Measurements from ENCODE around the gene ASCC1. TPM values are rescaled to one million over a fixed set of nuclear protein-coding genes. Genes with fewer than 3 reads are reported as not detected.
A peak's percentile ranks its signal among the peaks of the same experiment; 100 is the strongest.

The ASCC1 gene
- total RNA-seq, 1 experiment from 2014 or later: 40.2 TPM

DNA sequence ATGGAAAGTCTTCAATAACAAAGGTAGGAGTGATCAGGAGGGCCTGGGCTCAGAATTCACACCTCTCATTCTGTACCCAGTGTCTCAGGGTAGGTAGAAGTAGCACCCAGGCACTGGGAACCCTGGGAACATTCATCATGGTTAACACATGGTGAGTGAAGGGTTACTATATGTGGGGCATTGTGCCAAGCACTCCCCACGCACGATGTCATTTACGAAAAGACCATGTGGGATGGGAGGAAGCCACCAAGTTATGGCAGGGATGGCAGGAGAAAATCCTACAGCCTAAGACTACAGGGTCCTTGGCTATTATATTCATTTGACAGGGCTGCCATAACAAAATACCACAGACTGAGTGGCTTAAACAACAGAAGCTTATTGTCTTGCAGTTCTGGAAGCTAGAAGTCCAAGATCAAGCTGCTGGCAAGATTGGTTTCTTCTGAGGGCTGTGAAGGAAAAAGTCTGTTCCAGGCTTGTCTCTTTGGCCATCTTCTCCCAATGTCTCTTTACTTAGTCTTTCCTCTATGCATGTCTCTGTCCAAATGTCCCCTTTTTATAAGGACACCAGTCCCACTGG is 30.0 kb upstream of the ASCC1 start:
- DNase-seq (ENCODE audit: low spot score): no peak
- Histone ChIP-seq H3K4me3 (ENCODE audit: low read depth, low read length, poor library complexity, severe bottlenecking) (no peak overlapping the region), H3K4me1 (ENCODE audit: insufficient read depth, low read length, poor library complexity, severe bottlenecking) (peaks cover 21% of the 10 kb centered on the region), H3K27me3 (replicated peaks; ENCODE audit: insufficient read depth, low read depth, low read length, poor library complexity) (no peaks in the 10 kb centered on the region), H3K36me3 (ENCODE audit: insufficient read depth, low read length, poor library complexity, severe bottlenecking) (no peaks in the 10 kb centered on the region), H3K9me3 (ENCODE audit: low read depth, low read length, poor library complexity, severe bottlenecking) (no peaks in the 10 kb centered on the region), H3K27ac (ENCODE audit: low read depth, low read length, poor library complexity, severe bottlenecking) (no peak overlapping the region)
- BruUV-seq (replicated peaks): no TSS peak
- POLR2A ChIA-PET (ENCODE audit: low non-redundant PET): no interaction called here
- intact Hi-C loops (cut with micrococcal nuclease; ENCODE audit: unreplicated experiment): no loop called here
- TF ChIP-seq, protein P1, sequence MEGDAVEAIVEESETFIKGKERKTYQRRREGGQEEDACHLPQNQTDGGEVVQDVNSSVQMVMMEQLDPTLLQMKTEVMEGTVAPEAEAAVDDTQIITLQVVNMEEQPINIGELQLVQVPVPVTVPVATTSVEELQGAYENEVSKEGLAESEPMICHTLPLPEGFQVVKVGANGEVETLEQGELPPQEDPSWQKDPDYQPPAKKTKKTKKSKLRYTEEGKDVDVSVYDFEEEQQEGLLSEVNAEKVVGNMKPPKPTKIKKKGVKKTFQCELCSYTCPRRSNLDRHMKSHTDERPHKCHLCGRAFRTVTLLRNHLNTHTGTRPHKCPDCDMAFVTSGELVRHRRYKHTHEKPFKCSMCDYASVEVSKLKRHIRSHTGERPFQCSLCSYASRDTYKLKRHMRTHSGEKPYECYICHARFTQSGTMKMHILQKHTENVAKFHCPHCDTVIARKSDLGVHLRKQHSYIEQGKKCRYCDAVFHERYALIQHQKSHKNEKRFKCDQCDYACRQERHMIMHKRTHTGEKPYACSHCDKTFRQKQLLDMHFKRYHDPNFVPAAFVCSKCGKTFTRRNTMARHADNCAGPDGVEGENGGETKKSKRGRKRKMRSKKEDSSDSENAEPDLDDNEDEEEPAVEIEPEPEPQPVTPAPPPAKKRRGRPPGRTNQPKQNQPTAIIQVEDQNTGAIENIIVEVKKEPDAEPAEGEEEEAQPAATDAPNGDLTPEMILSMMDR (conservative IDR thresholded peaks at IDR 0.05; ENCODE audit: low read depth, low read length): no peak
- no peak for TF ChIP-seq EZH2 (IDR thresholded peaks at IDR 0.05; ENCODE audit: borderline replicate concordance, low read depth, low read length, poor library complexity, severe bottlenecking)
- CTCF ChIA-PET: no interaction called here

- DNase-seq (ENCODE audit: low spot score): no peak
- intact Hi-C loops (cut with micrococcal nuclease; ENCODE audit: unreplicated experiment): no loop called here
- H3K27me3 ChIP-seq (replicated peaks; ENCODE audit: insufficient read depth, low read depth, low read length, poor library complexity): no peaks in the 10 kb centered on the region
- no peaks in the 10 kb centered on the region for H3K36me3 ChIP-seq (ENCODE audit: insufficient read depth, low read length, poor library complexity, severe bottlenecking)
- CTCF ChIA-PET: no interaction called here
- H3K4me1 ChIP-seq (ENCODE audit: insufficient read depth, low read length, poor library complexity, severe bottlenecking): peaks cover 21% of the 10 kb centered on the region
- TF ChIP-seq, protein P1 (conservative IDR thresholded peaks at IDR 0.05; ENCODE audit: low read depth, low read length): no peak
- no peak for TF ChIP-seq EZH2 (IDR thresholded peaks at IDR 0.05; ENCODE audit: borderline replicate concordance, low read depth, low read length, poor library complexity, severe bottlenecking)
- H3K27ac ChIP-seq (ENCODE audit: low read depth, low read length, poor library complexity, severe bottlenecking): peak overlapping the region; percentile 44
- no peaks in the 10 kb centered on the region for H3K9me3 ChIP-seq (ENCODE audit: low read depth, low read length, poor library complexity, severe bottlenecking)
- POLR2A ChIA-PET (ENCODE audit: low non-redundant PET): no interaction called here
- no peak overlapping the region for H3K4me3 ChIP-seq (ENCODE audit: low read depth, low read length, poor library complexity, severe bottlenecking)
- BruUV-seq (replicated peaks): no TSS peak
These were observed 28.5 kb upstream of the ASCC1 start for GRCh38 chr10:72244573-72245038.

GRCh38 chr10:72243822-72244437 is 27.9 kb upstream of the ASCC1 start:
- CTCF ChIA-PET: no interaction called here
- no peak overlapping the region for H3K4me3 ChIP-seq (ENCODE audit: low read depth, low read length, poor library complexity, severe bottlenecking)
- BruUV-seq (replicated peaks): no TSS peak
- POLR2A ChIA-PET (ENCODE audit: low non-redundant PET): no interaction called here
- no peaks in the 10 kb centered on the region for H3K9me3 ChIP-seq (ENCODE audit: low read depth, low read length, poor library complexity, severe bottlenecking)
- DNase-seq (ENCODE audit: low spot score): peak; percentile 43
- peak overlapping the region; percentile 44 for H3K27ac ChIP-seq (ENCODE audit: low read depth, low read length, poor library complexity, severe bottlenecking)
- no peak for TF ChIP-seq EZH2 (IDR thresholded peaks at IDR 0.05; ENCODE audit: borderline replicate concordance, low read depth, low read length, poor library complexity, severe bottlenecking)
- TF ChIP-seq, protein P1 (conservative IDR thresholded peaks at IDR 0.05; ENCODE audit: low read depth, low read length): peak; percentile 45
- H3K27me3 ChIP-seq (replicated peaks; ENCODE audit: insufficient read depth, low read depth, low read length, poor library complexity): no peaks in the 10 kb centered on the region
- intact Hi-C loops (cut with micrococcal nuclease; ENCODE audit: unreplicated experiment): no loop called here
- H3K36me3 ChIP-seq (ENCODE audit: insufficient read depth, low read length, poor library complexity, severe bottlenecking): no peaks in the 10 kb centered on the region
- H3K4me1 ChIP-seq (ENCODE audit: insufficient read depth, low read length, poor library complexity, severe bottlenecking): peaks cover 21% of the 10 kb centered on the region
